SK-N-MC (cell line): ENCODE measurements around the gene KIAA1671.

Experiments
- EZH2 ChIP-seq: fragments of 200-600 bp; sonication (generic); IDR thresholded peaks from one replicate; pipeline ENCODE4 v1.6.1; 2017; ENCODE audit warnings: antibody characterized with exemption
- FOXP2 ChIP-seq: optimal IDR thresholded peaks from 2 replicates; pipeline ENCODE3; 2011; ENCODE audit warnings: mild to moderate bottlenecking, moderate library complexity; ENCODE audit not compliant: insufficient read depth; ENCODE audit errors: extremely low read length, control extremely low read depth
- POLR2AphosphoS5 ChIP-seq: IDR thresholded peaks from 2 replicates; pipeline ENCODE4 v1.6.1; 2012; ENCODE audit warnings: mild to moderate bottlenecking, low read depth, low read length, borderline replicate concordance

- TF ChIP-seq POLR2AphosphoS5 (no peak), EZH2 (no peak), FOXP2 (no peak)
Measured at GRCh38 chr22:25030636-25031035, 78.1 kb downstream of the KIAA1671 start.
